Panc1 (cell line): ENCODE results near the gene NCKAP1. TPM values are rescaled to one million over a fixed set of nuclear protein-coding genes. Genes with fewer than 3 reads are reported as not detected.

Source experiments
- ATAC-seq: fragments of 200-7000 bp; cut with Tn5 transposase; 2 replicates; pipeline ENCODE4 v1.9.1; 2020; ENCODE audit warnings: mild to moderate bottlenecking, moderate library complexity
- BruUV-seq: library from RNA; stranded (reverse); fragments of 400-500 nt; replicated peaks from 2 replicates; lab custom pipeline; 2021; lab: Mats Ljungman, UMichigan
- CTCF ChIA-PET: fragments of 300-600 bp; sonication (Branson Sonifier 250); formaldehyde crosslinking; loops from one replicate; lab custom pipeline; 2022; ENCODE audit warnings: antibody characterized with exemption; lab: Charles Lee
- POLR2A ChIA-PET: fragments of 300-600 bp; sonication (Branson Sonifier 250); formaldehyde crosslinking; loops from one replicate; lab custom pipeline; 2022; ENCODE audit warnings: antibody characterized with exemption; lab: Charles Lee
- DNase-seq: peaks from one replicate; pipeline ENCODE4 v3.0.0-alpha.2; 2010; ENCODE audit warnings: low read depth, low spot score
- H3K27ac ChIP-seq: 2 replicates; pipeline ENCODE4 v1.5.1; 2011; ENCODE audit warnings: mild to moderate bottlenecking, low read length, inconsistent platforms
- H3K27me3 ChIP-seq: fragments of 200-500 bp; sonication (Bioruptor generic); 2 replicates; pipeline ENCODE4 v1.6.0; 2014; ENCODE audit warnings: low read length, inconsistent platforms; ENCODE audit not compliant: control insufficient read depth, insufficient read depth
- H3K36me3 ChIP-seq: fragments of 200-500 bp; sonication (Bioruptor generic); 2 replicates; pipeline ENCODE4 v1.5.1; 2014; ENCODE audit warnings: inconsistent platforms, mild to moderate bottlenecking, low read length, moderate library complexity; ENCODE audit not compliant: control insufficient read depth, insufficient read depth
- H3K4me1 ChIP-seq: 2 replicates; pipeline ENCODE4 v1.5.1; 2011; ENCODE audit warnings: inconsistent platforms, mild to moderate bottlenecking, low read length, moderate library complexity; ENCODE audit not compliant: control insufficient read depth, insufficient read depth
- H3K4me3 ChIP-seq, 2 experiments: 2 replicates each; pipeline ENCODE4 v1.5.1; 2011 to 2012; ENCODE audit warnings: low read depth in 2 of 2, low read length in 2 of 2, mild to moderate bottlenecking in 2 of 2, inconsistent platforms in 1 of 2, moderate library complexity in 1 of 2
- H3K9me3 ChIP-seq: fragments of 200-500 bp; sonication (Bioruptor generic); 2 replicates; pipeline ENCODE4 v1.5.1; 2014; ENCODE audit warnings: low read depth, mild to moderate bottlenecking, inconsistent platforms, low read length, moderate library complexity; ENCODE audit not compliant: control insufficient read depth, insufficient read depth
- CTCF ChIP-seq: fragments of 450-650 bp; IDR thresholded peaks from 2 replicates; pipeline ENCODE4 v1.5.1; 2017; ENCODE audit warnings: mild to moderate bottlenecking
- POLR2AphosphoS5 ChIP-seq: IDR thresholded peaks from 2 replicates; pipeline ENCODE4 v1.6.1; 2012; ENCODE audit warnings: mild to moderate bottlenecking, low read depth, low read length, moderate library complexity
- REST ChIP-seq, 2 experiments: IDR thresholded peaks; 2 replicates each; pipeline ENCODE4 v1.6.1; 2011 to 2012; ENCODE audit warnings: low read depth in 2 of 2, control low read depth in 1 of 2, low read length in 1 of 2, mild to moderate bottlenecking in 1 of 2, moderate library complexity in 1 of 2; ENCODE audit not compliant: insufficient read depth in 1 of 2
- SIN3A ChIP-seq: IDR thresholded peaks from 2 replicates; pipeline ENCODE4 v1.6.1; 2012; ENCODE audit warnings: low read depth, mild to moderate bottlenecking, low read length, moderate library complexity, borderline replicate concordance; ENCODE audit not compliant: insufficient read depth
- TCF7L2 ChIP-seq: IDR thresholded peaks from 2 replicates; pipeline ENCODE4 v1.6.1; 2011; ENCODE audit warnings: mild to moderate bottlenecking, low read depth, low read length, inconsistent platforms
- in situ Hi-C: cut with HindIII; loops from 2 replicates; pipeline ENCODE4 v1.10.0; 2016; ENCODE audit warnings: low sequenced_read_pairs, low pct_unique_long_range_greater_than_20kb
- intact Hi-C: fragments of 100-400 bp; cut with micrococcal nuclease; formaldehyde crosslinking; loops from one replicate; pipeline ENCODE4 v1.10.0; 2022; ENCODE audit not compliant: unreplicated experiment
- total RNA-seq: library from RNA; stranded (reverse); gene quantifications from one replicate; pipeline ENCODE4 v1.2.1, GENCODE V29; 2021; ENCODE audit not compliant: unreplicated experiment

Gene NCKAP1
- total RNA-seq, 1 experiment from 2014 or later: 174 TPM

GRCh38 chr2:183078163-183078463, 39.9 kb upstream of the NCKAP1 start:
- in situ Hi-C loops: no loop called here
- intact Hi-C loops: no loop called here

GRCh38 chr2:183072177-183072576, 33.9 kb upstream of the NCKAP1 start:
- ChIA-PET CTCF (no interaction called here), POLR2A (no interaction called here)
- Histone ChIP-seq H3K4me3 (no peak overlapping the region), H3K36me3 (no peaks in the 10 kb centered on the region), H3K9me3 (no peaks in the 10 kb centered on the region), H3K4me1 (no peaks in the 10 kb centered on the region), H3K27me3 (no peaks in the 10 kb centered on the region; the same call in 1 of the 2 replicates), H3K27ac (no peak overlapping the region)
- BruUV-seq: no TSS peak
- intact Hi-C loops (no loop called here), in situ Hi-C loops (no loop called here)
- DNase-seq (no peak), ATAC-seq (no peak)
- TF ChIP-seq SIN3A: no peak
- TF ChIP-seq CTCF: no peak
- no peak for TF ChIP-seq POLR2AphosphoS5
- no peak for TF ChIP-seq REST (IDR thresholded peaks at IDR 0.05; ENCODE audit: insufficient read depth in 1 of 2, low read depth in 2 of 2, low read length in 1 of 2)
- TF ChIP-seq TCF7L2: no peak

More at GRCh38 chr2:183078163-183078463, 39.9 kb upstream of the NCKAP1 start:
- no peak for DNase-seq
- Histone ChIP-seq H3K4me1 (peaks cover 5% of the 10 kb centered on the region; the same call in 1 of the 2 replicates), H3K36me3 (no peaks in the 10 kb centered on the region), H3K4me3 (peak overlapping the region; percentile 95), H3K27ac (peak overlapping the region; percentile 92), H3K27me3 (no peaks in the 10 kb centered on the region; the same call in 1 of the 2 replicates), H3K9me3 (no peaks in the 10 kb centered on the region)
- no TSS peak for BruUV-seq
- ATAC-seq: no peak; the same call in 1 of the 2 replicates
- TF ChIP-seq TCF7L2: peak; percentile 46; the same call in 1 of the 2 replicates
- TF ChIP-seq POLR2AphosphoS5: no peak
- CTCF ChIA-PET: no interaction called here
- POLR2A ChIA-PET: no interaction called here

GRCh38 chr2:183070942-183071844, 32.9 kb upstream of the NCKAP1 start:
- in situ Hi-C loops (no loop called here), intact Hi-C loops (no loop called here)
- no TSS peak for BruUV-seq
- Histone ChIP-seq H3K4me1 (no peaks in the 10 kb centered on the region), H3K27ac (no peak overlapping the region), H3K4me3 (no peak overlapping the region), H3K36me3 (no peaks in the 10 kb centered on the region), H3K27me3 (no peaks in the 10 kb centered on the region; the same call in 1 of the 2 replicates), H3K9me3 (no peaks in the 10 kb centered on the region)
- ATAC-seq (peak; percentile 90), DNase-seq (no peak)
- ChIA-PET CTCF (interaction anchor here (0.6 to 1.0 kb wide), 4 partner anchors 18 to 214 kb away, joined by 3 to 9 read pairs (median 5); no protein-coding TSS in a partner anchor), POLR2A (no interaction called here)
- TF ChIP-seq SIN3A (no peak), TCF7L2 (no peak), CTCF (peak; percentile 80), REST (IDR thresholded peaks at IDR 0.05; ENCODE audit: insufficient read depth in 1 of 2, low read depth in 2 of 2, low read length in 1 of 2) (no peak), POLR2AphosphoS5 (no peak)
